H9 (cell line): ENCODE measurements around the gene DPP10. TPM values are rescaled to one million over a fixed set of nuclear protein-coding genes. Genes with fewer than 3 reads are reported as not detected.

Experiments
- DNase-seq: peaks from one replicate; pipeline ENCODE4 v3.0.0-alpha.2; 2017
- H2AFZ ChIP-seq: one replicate; pipeline ENCODE4 v1.6.1; 2013; ENCODE audit warnings: mild to moderate bottlenecking, low read length, control low read depth, moderate library complexity
- H2AK5ac ChIP-seq: 2 replicates; pipeline ENCODE4 v1.6.1; 2013; ENCODE audit warnings: low read length, control low read depth, mixed read lengths; ENCODE audit not compliant: insufficient read length
- H2BK120ac ChIP-seq: one replicate; pipeline ENCODE4 v1.6.1; 2013; ENCODE audit warnings: low read depth, mild to moderate bottlenecking, low read length, control low read depth, inconsistent platforms; ENCODE audit not compliant: poor library complexity, severe bottlenecking
- H2BK12ac ChIP-seq: 2 replicates; pipeline ENCODE4 v1.6.1; 2013; ENCODE audit warnings: low read length, control low read depth, mixed read lengths, low read depth; ENCODE audit not compliant: insufficient read length
- H2BK15ac ChIP-seq: 2 replicates; pipeline ENCODE4 v1.6.1; 2013; ENCODE audit warnings: low read depth, low read length, control low read depth
- H2BK20ac ChIP-seq: one replicate; pipeline ENCODE4 v1.6.1; 2013; ENCODE audit warnings: low read depth, mild to moderate bottlenecking, low read length, control low read depth, inconsistent platforms; ENCODE audit not compliant: poor library complexity, severe bottlenecking
- H2BK5ac ChIP-seq: 2 replicates; pipeline ENCODE4 v1.6.1; 2013; ENCODE audit warnings: low read length, control low read depth, mixed read lengths; ENCODE audit not compliant: insufficient read length
- H3K14ac ChIP-seq: 2 replicates; pipeline ENCODE4 v1.6.1; 2013; ENCODE audit warnings: low read length, control low read depth; ENCODE audit not compliant: insufficient read depth
- H3K18ac ChIP-seq: 2 replicates; pipeline ENCODE4 v1.6.1; 2013; ENCODE audit warnings: low read depth, mild to moderate bottlenecking, mixed read lengths, low read length, control low read depth; ENCODE audit not compliant: insufficient read length
- H3K23ac ChIP-seq: 2 replicates; pipeline ENCODE4 v1.6.1; 2013; ENCODE audit warnings: low read length, control low read depth, mixed read lengths, low read depth; ENCODE audit not compliant: insufficient read length
- H3K23me2 ChIP-seq: 2 replicates; pipeline ENCODE4 v1.6.1; 2013; ENCODE audit warnings: low read depth, mild to moderate bottlenecking, mixed read lengths, low read length, control low read depth; ENCODE audit not compliant: insufficient read length, poor library complexity, severe bottlenecking
- H3K27ac ChIP-seq: 2 replicates; pipeline ENCODE4 v1.5.1; 2013; ENCODE audit warnings: low read length, control low read depth, mixed read lengths, low read depth; ENCODE audit not compliant: insufficient read length
- H3K27me3 ChIP-seq: 2 replicates; pipeline ENCODE4 v1.6.1; 2013; ENCODE audit warnings: low read length, control low read depth, inconsistent platforms; ENCODE audit not compliant: insufficient read depth
- H3K4ac ChIP-seq: 2 replicates; pipeline ENCODE4 v1.6.1; 2013; ENCODE audit warnings: low read depth, mild to moderate bottlenecking, control low read depth, inconsistent platforms, low read length, moderate library complexity
- H3K4me1 ChIP-seq: 2 replicates; pipeline ENCODE4 v1.6.1; 2013; ENCODE audit warnings: low read length, control low read depth, inconsistent platforms; ENCODE audit not compliant: insufficient read depth
- H3K4me2 ChIP-seq: 2 replicates; pipeline ENCODE4 v1.6.1; 2013; ENCODE audit warnings: low read length, control low read depth, mixed read lengths; ENCODE audit not compliant: insufficient read length, insufficient read depth
- H3K56ac ChIP-seq: 2 replicates; pipeline ENCODE4 v1.6.1; 2013; ENCODE audit warnings: low read depth, mild to moderate bottlenecking, mixed read lengths, low read length, control low read depth; ENCODE audit not compliant: insufficient read length
- H3K79me1 ChIP-seq: 2 replicates; pipeline ENCODE4 v1.6.1; 2013; ENCODE audit warnings: low read depth, mild to moderate bottlenecking, moderate library complexity, low read length, control low read depth, inconsistent platforms; ENCODE audit not compliant: insufficient read depth, poor library complexity, severe bottlenecking
- H3K79me2 ChIP-seq: 2 replicates; pipeline ENCODE4 v1.6.1; 2013; ENCODE audit warnings: low read length, control low read depth, inconsistent platforms; ENCODE audit not compliant: insufficient read depth
- H3K9ac ChIP-seq: 2 replicates; pipeline ENCODE4 v1.6.1; 2013; ENCODE audit warnings: low read length, control low read depth, mixed read lengths; ENCODE audit not compliant: insufficient read length; ENCODE audit errors: extremely low read depth
- H3K9me3 ChIP-seq: one replicate; pipeline ENCODE4 v1.6.1; 2013; ENCODE audit warnings: low read depth, low read length, inconsistent platforms; ENCODE audit not compliant: control insufficient read depth
- H3T11ph ChIP-seq: one replicate; pipeline ENCODE4 v1.6.1; 2013; ENCODE audit warnings: mild to moderate bottlenecking, low read length, control low read depth, inconsistent platforms
- H4K20me1 ChIP-seq: one replicate; pipeline ENCODE4 v1.6.1; 2013; ENCODE audit not compliant: control insufficient read depth, insufficient read length, insufficient read depth
- H4K5ac ChIP-seq: 2 replicates; pipeline ENCODE4 v1.6.1; 2013; ENCODE audit warnings: low read depth, mild to moderate bottlenecking, mixed read lengths, low read length, control low read depth; ENCODE audit not compliant: insufficient read length
- H4K8ac ChIP-seq: replicated peaks from 2 replicates; pipeline ENCODE4 v1.6.1; 2013; ENCODE audit warnings: low read length, control low read depth, mixed read lengths, low read depth; ENCODE audit not compliant: insufficient read length
- H4K91ac ChIP-seq: 2 replicates; pipeline ENCODE4 v1.6.1; 2013; ENCODE audit warnings: low read depth, mild to moderate bottlenecking, moderate library complexity, mixed read lengths, low read length, control low read depth; ENCODE audit not compliant: insufficient read length
- H3K27ac Mint-ChIP-seq, 3 experiments: 2 replicates in 2 of 3; 3 replicates in 1 of 3; pipeline ENCODE4 v1.8.0; 2020 to 2021; ENCODE audit warnings: mixed read lengths in 3 of 3, mild to moderate bottlenecking in 1 of 3, moderate library complexity in 1 of 3
- H3K27me3 Mint-ChIP-seq: 2 replicates; pipeline ENCODE4 v1.8.0; 2021; ENCODE audit warnings: low read depth, mild to moderate bottlenecking, moderate library complexity, mixed read lengths
- H3K36me3 Mint-ChIP-seq, 3 experiments: 2 replicates in 2 of 3; 3 replicates in 1 of 3; pipeline ENCODE4 v1.8.0; 2020 to 2021; ENCODE audit warnings: low read depth in 3 of 3, mixed read lengths in 3 of 3; ENCODE audit not compliant: insufficient read depth in 1 of 3
- H3K4me1 Mint-ChIP-seq, 2 experiments: 2 replicates each; pipeline ENCODE4 v1.8.0; 2020; ENCODE audit warnings: mixed read lengths in 2 of 2
- H3K4me3 Mint-ChIP-seq, 2 experiments: 2 replicates in 1 of 2; 3 replicates in 1 of 2; pipeline ENCODE4 v1.8.0; 2020 to 2021; ENCODE audit warnings: mild to moderate bottlenecking in 2 of 2, mixed read lengths in 2 of 2, moderate library complexity in 1 of 2
- H3K9me3 Mint-ChIP-seq, 2 experiments: 2 replicates in 1 of 2; 3 replicates in 1 of 2; pipeline ENCODE4 v1.8.0; 2020; ENCODE audit warnings: mild to moderate bottlenecking in 2 of 2, mixed read lengths in 2 of 2, moderate library complexity in 1 of 2
- CTCF ChIP-seq: fragments of 200-600 bp; sonication (generic); conservative IDR thresholded peaks from 3 replicates; pipeline ENCODE4 v1.8.0; 2021; ENCODE audit warnings: antibody characterized with exemption, mild to moderate bottlenecking
- WGBS: extraction: QIAGEN DNeasy Blood & Tissue Kit; methylation state at CpG from one replicate; pipeline ENCODE4 v1.1.7; 2013; ENCODE audit warnings: missing lambda C conversion rate, low lambda C conversion rate, mixed read lengths; ENCODE audit not compliant: insufficient read length; ENCODE audit errors: extremely low coverage; 5-methylcytosine and 5-hydroxymethylcytosine counted together
- total RNA-seq: library from RNA; stranded (reverse); gene quantifications from 2 replicates; pipeline ENCODE4 v1.2.1, GENCODE V29; 2021

DPP10 gene
- total RNA-seq, 1 experiment from 2014 or later = 11.3 TPM

GRCh38 chr2:114461116-114461515, 18.7 kb downstream of the DPP10 start:
- no peaks in the 10 kb centered on the region for H3K36me3 Mint-ChIP-seq
- DNase-seq = no peak
- no peaks in the 10 kb centered on the region for H3K79me2 ChIP-seq

More at GRCh38 chr2:114461116-114461515, 18.7 kb downstream of the DPP10 start:
- no peak overlapping the region for H3K14ac ChIP-seq
- H3K4me1 ChIP-seq = peaks cover 2% of the 10 kb centered on the region; the same call in 1 of the 2 replicates
- no peak overlapping the region for H3T11ph ChIP-seq
- no peak overlapping the region for H3K4me2 ChIP-seq
- no peaks in the 10 kb centered on the region for H3K9me3 Mint-ChIP-seq
- no peaks in the 10 kb centered on the region for H3K23me2 ChIP-seq
- H2BK15ac ChIP-seq = no peak overlapping the region
- H3K27me3 Mint-ChIP-seq = peaks cover 19% of the 10 kb centered on the region
- H2BK12ac ChIP-seq = no peak overlapping the region
- no peak overlapping the region for H3K4ac ChIP-seq
- no CpG with 5 or more reads among the region's 3 CpGs for WGBS
- H3K9me3 ChIP-seq = no peaks in the 10 kb centered on the region
- H2BK120ac ChIP-seq = no peak overlapping the region
- no peak for TF ChIP-seq CTCF
- H3K27ac Mint-ChIP-seq = no peak overlapping the region
- H2BK5ac ChIP-seq = no peak overlapping the region
- no peak overlapping the region for H3K23ac ChIP-seq
- H2AK5ac ChIP-seq = no peak overlapping the region
- no peak overlapping the region for H3K9ac ChIP-seq
- H4K91ac ChIP-seq = no peak overlapping the region
- no peaks in the 10 kb centered on the region for H3K79me1 ChIP-seq
- H2AFZ ChIP-seq = no peak overlapping the region
- H3K4me1 Mint-ChIP-seq = peaks cover 22 to 26% of the 10 kb centered on the region in 2 experiments
- no peak overlapping the region for H3K18ac ChIP-seq
- no peaks in the 10 kb centered on the region for H4K20me1 ChIP-seq
- no peak overlapping the region for H4K8ac ChIP-seq
- H3K27me3 ChIP-seq = no peaks in the 10 kb centered on the region
- no peak overlapping the region for H4K5ac ChIP-seq
- H3K27ac ChIP-seq = no peak overlapping the region
- H3K4me3 Mint-ChIP-seq = no peak overlapping the region
- no peak overlapping the region for H3K56ac ChIP-seq
- no peak overlapping the region for H2BK20ac ChIP-seq
